K562 (cell line): ENCODE data around the gene CLUH. TPM values are rescaled to one million over a fixed set of nuclear protein-coding genes. Genes with fewer than 3 reads are reported as not detected.

ENCODE experiments used
- ATAC-seq: fragments of 200-7000 bp; cut with Tn5 transposase; 3 replicates; pipeline ENCODE4 v1.9.1; 2020; ENCODE audit warnings: moderate library complexity
- BruUV-seq: library from RNA; stranded (reverse); fragments of 400-500 nt; replicated peaks from 2 replicates; lab custom pipeline; 2021; lab: Mats Ljungman, UMichigan
- CTCF ChIA-PET: fragments of 300-600 bp; formaldehyde crosslinking; extraction: SDS; loops from one replicate; lab custom pipeline; 2021; ENCODE audit warnings: low intra/inter-chr PET ratio; lab: Yijun Ruan, JAX
- POLR2A ChIA-PET: fragments of 300-600, 350-650 bp; sonication (Branson Sonifier 250); formaldehyde crosslinking; extraction: SDS; loops from one replicate; lab custom pipeline; 2021; ENCODE audit warnings: antibody characterized with exemption, inconsistent platforms; lab: Yijun Ruan, JAX
- DNase-seq, 4 experiments: peaks; one replicate each; pipeline versions ENCODE4 v3.0.0 to v3.0.0-alpha.2; 2011 to 2018; ENCODE audit warnings: low spot score in 3 of 4, mixed read lengths in 3 of 4; ENCODE audit errors: extremely low read depth in 1 of 4
- FAIRE-seq: peaks from 2 replicates; lab custom pipeline; 2011; peaks lifted over from hg19 to GRCh38; lab: Jason Lieb, UNC
- H2AFZ ChIP-seq: 2 replicates; pipeline ENCODE4 v1.6.0; 2011; ENCODE audit warnings: low read depth, low read length, control low read depth, inconsistent platforms
- H3K27ac ChIP-seq: fragments of 200-600 bp; 3 replicates; pipeline ENCODE4 v1.8.0; 2011; ENCODE audit warnings: low read depth, mild to moderate bottlenecking, control low read depth, inconsistent platforms, low read length, moderate library complexity, mixed read lengths; ENCODE audit errors: extremely low read depth
- H3K27me3 ChIP-seq, 2 experiments: fragments of 300-600 bp in 1 of 2; 2 replicates in 1 of 2; 3 replicates in 1 of 2; pipeline versions ENCODE4 v1.6.0 to v1.8.0; 2011; ENCODE audit warnings: inconsistent platforms in 2 of 2, low read length in 2 of 2, mild to moderate bottlenecking in 1 of 2, mixed read lengths in 1 of 2, moderate library complexity in 1 of 2; ENCODE audit not compliant: control insufficient read depth in 2 of 2, insufficient read depth in 2 of 2
- H3K36me3 ChIP-seq: fragments of 300-600 bp; 3 replicates; pipeline ENCODE4 v1.8.0; 2011; ENCODE audit warnings: mild to moderate bottlenecking, low read length, inconsistent platforms; ENCODE audit not compliant: control insufficient read depth, insufficient read depth
- H3K4me1 ChIP-seq, 2 experiments: fragments of 200-600 bp in 1 of 2; replicated peaks in 1 of 2; 2 replicates in 1 of 2; 3 replicates in 1 of 2; pipeline versions ENCODE4 v1.5.1 to v1.8.0; 2011; ENCODE audit warnings: inconsistent platforms in 2 of 2, low read length in 2 of 2, mild to moderate bottlenecking in 1 of 2, mixed read lengths in 1 of 2, moderate library complexity in 1 of 2; ENCODE audit not compliant: control insufficient read depth in 2 of 2, insufficient read depth in 2 of 2
- H3K4me2 ChIP-seq: 2 replicates; pipeline ENCODE4 v1.6.1; 2011; ENCODE audit warnings: low read length, control low read depth, inconsistent platforms, mixed read lengths; ENCODE audit not compliant: insufficient read depth
- H3K4me3 ChIP-seq: fragments of 200-600 bp; sonication (generic), shearing (Covaris generic); 2 replicates; pipeline ENCODE4 v1.5.1; 2016; ENCODE audit warnings: control low read depth, inconsistent platforms
- H3K79me2 ChIP-seq: fragments of 200-600 bp; 3 replicates; pipeline ENCODE4 v1.8.0; 2011; ENCODE audit warnings: low read length, inconsistent platforms; ENCODE audit not compliant: control insufficient read depth, insufficient read depth
- H3K9ac ChIP-seq, 2 experiments: 2 replicates each; pipeline versions ENCODE4 v1.6.0 to v1.6.1; 2011; ENCODE audit warnings: low read depth in 2 of 2, low read length in 2 of 2, control low read depth in 1 of 2, inconsistent platforms in 1 of 2, mild to moderate bottlenecking in 1 of 2, mixed read lengths in 1 of 2; ENCODE audit not compliant: insufficient read depth in 1 of 2
- H3K9me1 ChIP-seq: one replicate; pipeline ENCODE4 v1.6.0; 2011; ENCODE audit warnings: inconsistent platforms, mild to moderate bottlenecking, low read length, moderate library complexity; ENCODE audit not compliant: control insufficient read depth, insufficient read depth
- H3K9me3 ChIP-seq: replicated peaks from 2 replicates; pipeline ENCODE4 v1.5.1; 2011; ENCODE audit warnings: low read depth, low read length, inconsistent platforms; ENCODE audit not compliant: control insufficient read depth, insufficient read depth
- H4K20me1 ChIP-seq: replicated peaks from 2 replicates; pipeline ENCODE4 v1.6.1; 2011; ENCODE audit warnings: low read length, inconsistent platforms, mixed read lengths; ENCODE audit not compliant: control insufficient read depth, insufficient read depth
- ARID2 ChIP-seq: fragments of 450-650 bp; IDR thresholded peaks from 2 replicates; pipeline ENCODE4 v1.6.1; 2017; ENCODE audit warnings: antibody characterized with exemption, mild to moderate bottlenecking
- DLX4 ChIP-seq: fragments of 250-450 bp; sonication (Bioruptor Pico); IDR thresholded peaks from 2 replicates; pipeline ENCODE4 v1.6.1; 2021; ENCODE audit warnings: mild to moderate bottlenecking
- GTF2F1 ChIP-seq: IDR thresholded peaks from 2 replicates; pipeline ENCODE4 v1.6.1; 2011; ENCODE audit warnings: low read depth, low read length, improper control_type of control experiment
- SUPT5H ChIP-seq: fragments of 450-650 bp; IDR thresholded peaks from 2 replicates; pipeline ENCODE4 v1.6.1; 2016
- ZMIZ1 ChIP-seq, 2 experiments: fragments of 150-350 bp in 1 of 2; IDR thresholded peaks; 2 replicates each; pipeline ENCODE4 v1.6.1; 2012 to 2016; ENCODE audit warnings: low read depth in 2 of 2, low read length in 2 of 2, mild to moderate bottlenecking in 1 of 2, moderate library complexity in 1 of 2
- ZNF121 ChIP-seq: sonication (generic); formaldehyde crosslinking; conservative IDR thresholded peaks from 2 replicates; pipeline ENCODE4 v1.8.0; 2022; ENCODE audit warnings: missing genetic modification reagents
- ZNF174 ChIP-seq: fragments of 250-450 bp; sonication (Bioruptor Pico); IDR thresholded peaks from 2 replicates; pipeline ENCODE4 v1.4.0; 2020; ENCODE audit warnings: mild to moderate bottlenecking
- WGBS: fragments of 100-300 bp; shearing (Covaris generic); methylation state at CpG from one replicate; pipeline ENCODE4 v1.1.6; 2016; ENCODE audit warnings: low coverage, mixed read lengths; ENCODE audit not compliant: insufficient coverage; ENCODE audit errors: missing lambda C conversion rate; 5-methylcytosine and 5-hydroxymethylcytosine counted together
- in situ Hi-C: fragments of 300-500 bp; cut with MboI; formaldehyde crosslinking; loops from 4 replicates; pipeline ENCODE4 v1.15.0; 2018; ENCODE audit warnings: inconsistent platforms, mixed read lengths
- intact Hi-C: fragments of 100-400 bp; cut with micrococcal nuclease; formaldehyde crosslinking; loops from 2 replicates; pipeline ENCODE4 v1.14.2; 2022
- polyA plus RNA-seq, 8 experiments: library from polyadenylated mRNA; depleted of rRNA in 4 of 8; stranded (reverse) in 5 of 8; unstranded in 3 of 8; fragments of >200 nt; fragmentation: Nextera tagmentation in 2 of 8; fragmentation: Illumina TruSeq in 1 of 8; extraction: Ambion mirVana in 2 of 8; extraction: Trizol in 1 of 8; gene quantifications; 2 replicates each; pipeline versions ENCODE4 v1.2.1 to v1.2.3, GENCODE V29; 2011 to 2014; ENCODE audit warnings: inconsistent platforms in 1 of 8, missing spikeins in 1 of 8
- total RNA-seq, 7 experiments: library from RNA; depleted of rRNA in 6 of 7; stranded (reverse); fragments of >200 nt in 6 of 7; fragmentation: Illumina TruSeq in 2 of 7; extraction: Trizol in 2 of 7; gene quantifications; 2 replicates each; pipeline versions ENCODE4 v1.2.1 to v1.2.3, GENCODE V29; 2011 to 2021; ENCODE audit warnings: low replicate concordance in 1 of 7
- TF ChIP-seq, protein P1 (sequence below): sonication (generic); formaldehyde crosslinking; IDR thresholded peaks from 2 replicates; pipeline ENCODE4 v1.8.1; 2023; ENCODE audit warnings: mild to moderate bottlenecking, missing genetic modification reagents

The CLUH gene
- total and polyA plus RNA-seq, 9 of the 15 experiments (the other 6 are each of a cell fraction or from before 2014, with no cell fraction given) = 0.21 to 140 (median 33.2) TPM

GRCh38 chr17:2758870-2759269 lies 47.3 kb upstream of the CLUH start:
- no peaks in the 10 kb centered on the region for H4K20me1 ChIP-seq
- CTCF ChIA-PET = no interaction called here
- TF ChIP-seq ZNF121 (peak; percentile 78), DLX4 (no peak)
- H3K9me3 ChIP-seq = no peaks in the 10 kb centered on the region
- no peak overlapping the region for H3K27ac ChIP-seq
- DNase-seq (no peak), FAIRE-seq (no peak), ATAC-seq (no peak)
- no peaks in the 10 kb centered on the region for H3K36me3 ChIP-seq
- no peaks in the 10 kb centered on the region for H3K9me1 ChIP-seq
- no peak overlapping the region for H3K4me3 ChIP-seq
- intact Hi-C loops = no loop called here
- peaks cover 6 to 16% of the 10 kb centered on the region in 2 experiments; a peak in 3 of 5 replicates for H3K27me3 ChIP-seq
- H3K9ac ChIP-seq = no peak overlapping the region
- no peaks in the 10 kb centered on the region for H3K79me2 ChIP-seq
- WGBS = 3% methylated on average over 4 of the region's 4 CpGs
- H3K4me2 ChIP-seq = no peak overlapping the region
- H3K4me1 ChIP-seq = peaks cover 0 to 15% of the 10 kb centered on the region in 2 experiments; a peak in 2 of 5 replicates
- in situ Hi-C loops = no loop called here
- POLR2A ChIA-PET = interaction anchor here (0.6 kb wide), 1 partner anchor 25 kb away, joined by 3 read pairs; no protein-coding TSS in a partner anchor
- H2AFZ ChIP-seq = no peak overlapping the region
- BruUV-seq = no TSS peak

- H3K27me3 ChIP-seq = peaks cover 6 to 16% of the 10 kb centered on the region in 2 experiments; a peak in 3 of 5 replicates
- H3K4me1 ChIP-seq = peaks cover 0 to 15% of the 10 kb centered on the region in 2 experiments; a peak in 2 of 5 replicates
- ATAC-seq = no peak
- H3K4me2 ChIP-seq = no peak overlapping the region
- H3K9me1 ChIP-seq = no peaks in the 10 kb centered on the region
- H3K9me3 ChIP-seq = no peaks in the 10 kb centered on the region
- H3K79me2 ChIP-seq = no peaks in the 10 kb centered on the region
- H3K36me3 ChIP-seq = no peaks in the 10 kb centered on the region
- ChIA-PET CTCF (no interaction called here), POLR2A (no interaction called here)
- intact Hi-C loops (no loop called here), in situ Hi-C loops (no loop called here)
- H4K20me1 ChIP-seq = no peaks in the 10 kb centered on the region
- 14% methylated on average over 10 of the region's 46 CpGs for WGBS
- no peak overlapping the region for H3K4me3 ChIP-seq
- no peak overlapping the region for H2AFZ ChIP-seq
- H3K9ac ChIP-seq = no peak overlapping the region
- no peak overlapping the region for H3K27ac ChIP-seq
- no peak for FAIRE-seq
- peak in 2 of 4 experiments; percentile 8 to 17 for DNase-seq
- no TSS peak for BruUV-seq
- TF ChIP-seq ZNF174 (CRISPR knock-in tag) (no peak), ARID2 (no peak), SUPT5H (no peak), GTF2F1 (no peak), ZMIZ1 (IDR thresholded peaks at IDR 0.05; ENCODE audit: low read depth in 2 of 2, low read length in 2 of 2) (no peak)
- TF ChIP-seq, protein P1, sequence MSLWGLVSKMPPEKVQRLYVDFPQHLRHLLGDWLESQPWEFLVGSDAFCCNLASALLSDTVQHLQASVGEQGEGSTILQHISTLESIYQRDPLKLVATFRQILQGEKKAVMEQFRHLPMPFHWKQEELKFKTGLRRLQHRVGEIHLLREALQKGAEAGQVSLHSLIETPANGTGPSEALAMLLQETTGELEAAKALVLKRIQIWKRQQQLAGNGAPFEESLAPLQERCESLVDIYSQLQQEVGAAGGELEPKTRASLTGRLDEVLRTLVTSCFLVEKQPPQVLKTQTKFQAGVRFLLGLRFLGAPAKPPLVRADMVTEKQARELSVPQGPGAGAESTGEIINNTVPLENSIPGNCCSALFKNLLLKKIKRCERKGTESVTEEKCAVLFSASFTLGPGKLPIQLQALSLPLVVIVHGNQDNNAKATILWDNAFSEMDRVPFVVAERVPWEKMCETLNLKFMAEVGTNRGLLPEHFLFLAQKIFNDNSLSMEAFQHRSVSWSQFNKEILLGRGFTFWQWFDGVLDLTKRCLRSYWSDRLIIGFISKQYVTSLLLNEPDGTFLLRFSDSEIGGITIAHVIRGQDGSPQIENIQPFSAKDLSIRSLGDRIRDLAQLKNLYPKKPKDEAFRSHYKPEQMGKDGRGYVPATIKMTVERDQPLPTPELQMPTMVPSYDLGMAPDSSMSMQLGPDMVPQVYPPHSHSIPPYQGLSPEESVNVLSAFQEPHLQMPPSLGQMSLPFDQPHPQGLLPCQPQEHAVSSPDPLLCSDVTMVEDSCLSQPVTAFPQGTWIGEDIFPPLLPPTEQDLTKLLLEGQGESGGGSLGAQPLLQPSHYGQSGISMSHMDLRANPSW (CRISPR knock-in tag) = no peak
These were observed 44.5 kb upstream of the CLUH start for GRCh38 chr17:2755891-2756724.
